PC-3 (cell line): ENCODE measurements around the gene ZNF462.

Experiments
- EZH2 ChIP-seq: fragments of 300-600 bp; sonication (generic); IDR thresholded peaks from one replicate; pipeline ENCODE4 v1.6.1; 2017; ENCODE audit warnings: antibody characterized with exemption, mild to moderate bottlenecking, low read length; ENCODE audit not compliant: unreplicated experiment
- EZH2phosphoT487 ChIP-seq: fragments of 300-600 bp; sonication (generic); IDR thresholded peaks from 2 replicates; pipeline ENCODE4 v1.6.1; 2018; ENCODE audit warnings: mild to moderate bottlenecking, antibody characterized with exemption, low read length, borderline replicate concordance
- TF ChIP-seq, protein P1 (sequence below): fragments of 300-600 bp; sonication (generic); conservative IDR thresholded peaks from 2 replicates; pipeline ENCODE4 v1.5.1; 2017; ENCODE audit warnings: antibody characterized with exemption, low read depth, mild to moderate bottlenecking, low read length

DNA sequence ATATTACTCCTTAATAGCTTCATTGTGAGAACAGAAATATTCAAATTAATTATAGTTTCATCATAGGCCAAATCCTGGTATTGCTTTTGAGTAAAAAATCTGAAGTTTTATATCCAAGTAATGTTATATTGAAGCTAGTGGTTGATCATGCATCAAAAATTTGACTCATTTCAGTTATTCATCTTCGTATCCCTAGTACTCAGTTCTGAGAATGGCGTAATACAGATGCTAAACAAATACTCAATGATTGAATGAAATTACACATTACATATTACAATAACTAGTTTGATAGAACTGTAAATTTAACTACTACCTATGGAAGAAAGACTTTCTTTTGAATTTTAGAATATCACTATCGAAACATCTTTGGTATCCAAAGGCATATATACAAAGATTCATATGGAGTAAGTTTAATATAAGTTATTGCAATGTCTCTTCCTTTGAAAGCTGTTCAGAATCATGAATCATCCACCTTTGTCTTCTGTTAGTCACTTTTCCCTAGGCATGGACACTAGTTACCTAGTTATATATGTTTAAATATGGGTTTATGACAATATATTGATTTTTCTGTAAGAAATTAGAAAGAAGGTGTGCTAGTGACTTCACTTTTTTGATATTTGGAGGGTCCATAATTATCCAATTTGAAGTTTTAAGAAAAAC is 5.0 kb upstream of the ZNF462 start:
- TF ChIP-seq, protein P1, sequence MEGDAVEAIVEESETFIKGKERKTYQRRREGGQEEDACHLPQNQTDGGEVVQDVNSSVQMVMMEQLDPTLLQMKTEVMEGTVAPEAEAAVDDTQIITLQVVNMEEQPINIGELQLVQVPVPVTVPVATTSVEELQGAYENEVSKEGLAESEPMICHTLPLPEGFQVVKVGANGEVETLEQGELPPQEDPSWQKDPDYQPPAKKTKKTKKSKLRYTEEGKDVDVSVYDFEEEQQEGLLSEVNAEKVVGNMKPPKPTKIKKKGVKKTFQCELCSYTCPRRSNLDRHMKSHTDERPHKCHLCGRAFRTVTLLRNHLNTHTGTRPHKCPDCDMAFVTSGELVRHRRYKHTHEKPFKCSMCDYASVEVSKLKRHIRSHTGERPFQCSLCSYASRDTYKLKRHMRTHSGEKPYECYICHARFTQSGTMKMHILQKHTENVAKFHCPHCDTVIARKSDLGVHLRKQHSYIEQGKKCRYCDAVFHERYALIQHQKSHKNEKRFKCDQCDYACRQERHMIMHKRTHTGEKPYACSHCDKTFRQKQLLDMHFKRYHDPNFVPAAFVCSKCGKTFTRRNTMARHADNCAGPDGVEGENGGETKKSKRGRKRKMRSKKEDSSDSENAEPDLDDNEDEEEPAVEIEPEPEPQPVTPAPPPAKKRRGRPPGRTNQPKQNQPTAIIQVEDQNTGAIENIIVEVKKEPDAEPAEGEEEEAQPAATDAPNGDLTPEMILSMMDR: no peak
- TF ChIP-seq EZH2: no peak
- no peak for TF ChIP-seq EZH2phosphoT487
